GM12875 (cell line): ENCODE results near the gene SLC9A3.

Experiments used
- H3K4me3 ChIP-seq: one replicate; pipeline ENCODE4 v1.5.1; 2011; ENCODE audit warnings: low read depth, low read length, control low read depth
- TF ChIP-seq, protein P1 (sequence below): IDR thresholded peaks from 2 replicates; pipeline ENCODE4 v1.5.1; 2011; ENCODE audit warnings: low read depth, mild to moderate bottlenecking, control low read depth, inconsistent platforms, low read length, moderate library complexity, borderline replicate concordance; ENCODE audit not compliant: insufficient read depth

SLC9A3 gene

DNA sequence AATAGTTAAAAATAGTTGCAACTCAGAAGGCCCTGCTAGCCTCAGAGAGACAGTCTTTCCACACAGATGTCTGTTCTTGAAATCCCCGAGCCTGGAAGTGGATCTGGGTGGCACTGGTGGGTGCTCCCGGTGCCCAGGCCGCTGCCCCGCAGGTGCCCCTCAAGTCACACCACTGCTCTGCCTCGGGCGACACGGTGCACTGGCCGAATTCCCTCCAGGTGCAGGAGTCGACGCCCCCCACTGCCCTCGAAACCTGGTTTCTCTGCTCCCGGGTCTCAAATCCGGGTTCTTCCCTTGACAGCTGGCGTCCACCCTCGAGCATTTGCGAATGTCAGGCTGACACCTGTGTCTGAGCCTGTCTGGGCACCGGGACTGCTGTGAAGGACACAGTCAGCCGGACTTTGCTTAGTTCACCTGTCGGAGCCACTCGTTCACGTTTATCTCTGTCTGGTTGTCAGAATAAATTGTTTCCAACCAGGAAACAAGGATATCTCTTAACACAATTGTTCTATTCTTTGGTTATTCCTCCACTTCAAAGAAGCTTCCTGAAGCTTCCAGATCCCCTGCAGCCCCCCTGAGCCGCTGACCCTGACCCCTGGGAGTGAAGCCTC, 27.1 kb downstream of the SLC9A3 start:
- TF ChIP-seq, protein P1, sequence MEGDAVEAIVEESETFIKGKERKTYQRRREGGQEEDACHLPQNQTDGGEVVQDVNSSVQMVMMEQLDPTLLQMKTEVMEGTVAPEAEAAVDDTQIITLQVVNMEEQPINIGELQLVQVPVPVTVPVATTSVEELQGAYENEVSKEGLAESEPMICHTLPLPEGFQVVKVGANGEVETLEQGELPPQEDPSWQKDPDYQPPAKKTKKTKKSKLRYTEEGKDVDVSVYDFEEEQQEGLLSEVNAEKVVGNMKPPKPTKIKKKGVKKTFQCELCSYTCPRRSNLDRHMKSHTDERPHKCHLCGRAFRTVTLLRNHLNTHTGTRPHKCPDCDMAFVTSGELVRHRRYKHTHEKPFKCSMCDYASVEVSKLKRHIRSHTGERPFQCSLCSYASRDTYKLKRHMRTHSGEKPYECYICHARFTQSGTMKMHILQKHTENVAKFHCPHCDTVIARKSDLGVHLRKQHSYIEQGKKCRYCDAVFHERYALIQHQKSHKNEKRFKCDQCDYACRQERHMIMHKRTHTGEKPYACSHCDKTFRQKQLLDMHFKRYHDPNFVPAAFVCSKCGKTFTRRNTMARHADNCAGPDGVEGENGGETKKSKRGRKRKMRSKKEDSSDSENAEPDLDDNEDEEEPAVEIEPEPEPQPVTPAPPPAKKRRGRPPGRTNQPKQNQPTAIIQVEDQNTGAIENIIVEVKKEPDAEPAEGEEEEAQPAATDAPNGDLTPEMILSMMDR, result no peak
- H3K4me3 ChIP-seq, result no peak overlapping the region

DNA sequence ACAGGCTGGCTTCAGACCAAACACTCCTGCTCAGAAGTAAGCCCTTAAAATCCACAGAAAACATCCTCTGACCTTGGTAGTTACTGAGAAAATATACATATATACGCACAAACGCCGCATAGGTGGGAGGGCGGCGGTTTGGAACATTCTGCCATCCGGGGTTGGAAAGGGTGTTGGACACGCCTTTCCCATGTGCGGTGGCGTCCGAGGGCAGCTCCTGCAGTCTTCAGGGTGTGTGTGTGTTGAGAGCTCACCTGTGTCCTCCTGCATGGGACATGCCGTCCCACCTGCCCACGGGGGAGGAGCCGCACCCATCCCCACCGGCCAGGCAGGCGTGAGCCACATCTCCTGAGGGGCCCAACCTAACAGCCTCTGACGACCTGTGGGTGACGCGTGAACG, 28.2 kb downstream of the SLC9A3 start:
- H3K4me3 ChIP-seq, result no peak overlapping the region
- TF ChIP-seq, protein P1, result no peak

DNA sequence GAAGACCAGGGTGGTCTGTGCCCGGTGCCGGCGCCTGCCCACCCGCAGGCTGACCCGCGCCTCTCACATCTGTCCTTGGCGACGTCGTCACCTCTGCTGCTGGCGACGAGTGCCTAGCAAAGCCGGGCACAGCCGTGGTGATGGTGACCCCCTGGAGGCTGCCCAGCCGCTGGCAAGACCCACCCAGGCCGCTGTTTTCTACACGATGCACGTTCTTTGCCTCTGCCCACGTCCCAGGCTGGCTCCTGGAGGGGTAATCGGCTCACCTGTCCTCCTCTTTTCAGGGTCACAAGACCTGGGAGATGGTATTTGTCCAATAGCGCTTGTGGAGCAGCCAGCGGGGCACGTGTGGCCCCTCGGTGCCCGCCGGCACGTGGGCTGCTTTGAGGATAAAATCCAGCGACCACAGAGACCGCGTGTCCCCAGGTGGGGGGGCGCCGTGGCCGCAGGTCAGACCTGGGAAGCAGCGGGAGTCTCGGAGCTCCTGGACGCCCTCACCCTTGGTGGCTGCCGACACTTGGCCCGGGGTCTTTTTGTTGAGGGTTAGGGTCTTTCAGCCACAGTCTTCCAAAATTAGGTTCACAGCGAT, 29.5 kb downstream of the SLC9A3 start:
- H3K4me3 ChIP-seq, result no peak overlapping the region
- TF ChIP-seq, protein P1, result no peak

DNA sequence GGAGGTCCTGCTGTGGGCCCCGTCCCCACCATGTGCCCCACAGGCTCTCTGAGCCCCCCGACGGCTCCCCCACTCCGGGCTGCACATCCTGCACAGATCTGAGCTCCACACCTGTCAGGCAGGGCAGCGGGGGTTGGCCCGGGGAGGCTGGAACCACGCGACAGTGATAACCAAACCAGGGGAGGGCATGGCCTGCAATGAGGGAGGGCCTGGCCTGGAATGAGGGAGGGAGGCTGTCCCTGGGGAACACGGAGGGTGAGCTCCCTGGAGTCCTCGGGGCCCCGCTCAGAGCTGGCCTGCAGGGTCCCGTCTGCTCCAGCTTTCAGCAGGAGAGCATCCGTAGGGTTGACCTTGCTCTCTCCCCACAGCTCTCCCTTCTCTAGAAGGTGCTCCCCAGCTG, 30.5 kb downstream of the SLC9A3 start:
- H3K4me3 ChIP-seq, result no peak overlapping the region
- TF ChIP-seq, protein P1, result no peak

DNA sequence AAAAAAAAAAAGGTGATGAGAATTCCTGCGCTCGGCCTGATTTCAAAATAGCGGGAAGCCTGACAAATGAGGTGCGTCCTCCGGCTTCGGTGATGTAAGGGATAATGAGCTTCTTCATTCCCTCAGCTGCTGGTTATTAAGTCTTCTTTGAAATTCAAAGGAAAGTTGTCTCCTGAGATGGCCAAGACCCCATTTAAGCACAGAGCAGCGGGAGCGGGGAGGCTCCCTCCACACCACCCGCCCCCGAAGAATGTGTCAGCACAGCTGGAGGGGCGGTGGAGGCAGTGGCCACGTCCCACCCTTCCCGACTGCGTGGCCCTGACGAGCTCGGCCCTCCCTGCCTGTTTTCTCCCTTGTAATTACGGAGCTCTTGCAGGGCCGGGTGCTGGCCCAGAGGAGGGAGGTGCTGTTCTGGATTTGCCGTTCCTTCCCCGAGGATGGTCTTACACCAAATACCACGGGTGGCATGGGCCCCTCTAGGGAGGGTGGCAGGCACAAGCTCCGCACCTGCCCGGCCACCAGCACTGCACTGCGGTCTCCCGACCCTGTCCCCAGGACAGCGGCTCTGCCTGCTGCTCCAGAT, 31.0 kb downstream of the SLC9A3 start:
- H3K4me3 ChIP-seq, result no peak overlapping the region
- TF ChIP-seq, protein P1, result no peak

DNA sequence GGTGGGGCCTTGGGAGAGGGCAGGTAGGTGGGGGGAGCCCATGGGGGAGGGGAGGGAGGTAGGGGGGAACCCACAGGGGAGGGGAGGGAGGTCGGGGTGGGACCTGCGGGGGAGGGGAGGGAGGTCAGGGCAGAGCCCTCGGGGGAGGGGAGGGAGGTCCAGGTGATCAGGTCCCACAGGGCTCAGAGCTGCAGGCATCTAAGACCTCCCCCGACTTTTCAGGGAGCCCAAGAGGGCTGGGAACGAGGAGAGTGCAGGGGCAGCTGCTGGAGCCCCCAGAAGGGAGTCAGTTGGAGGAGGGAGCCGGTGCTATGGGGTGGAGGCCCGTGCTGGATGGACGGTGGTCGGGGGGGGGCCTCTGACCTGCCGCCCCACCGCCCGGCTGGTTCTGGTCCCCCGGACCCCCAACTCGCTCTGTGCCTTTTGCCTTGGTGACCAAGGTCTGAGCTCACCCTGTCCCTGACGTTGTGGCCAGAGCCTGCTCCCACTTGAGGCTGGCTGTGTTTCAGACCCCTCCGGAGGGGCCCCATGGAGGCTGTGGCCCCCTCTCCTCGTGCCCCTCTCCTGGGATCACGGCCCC, 31.8 kb downstream of the SLC9A3 start:
- TF ChIP-seq, protein P1, result no peak

DNA sequence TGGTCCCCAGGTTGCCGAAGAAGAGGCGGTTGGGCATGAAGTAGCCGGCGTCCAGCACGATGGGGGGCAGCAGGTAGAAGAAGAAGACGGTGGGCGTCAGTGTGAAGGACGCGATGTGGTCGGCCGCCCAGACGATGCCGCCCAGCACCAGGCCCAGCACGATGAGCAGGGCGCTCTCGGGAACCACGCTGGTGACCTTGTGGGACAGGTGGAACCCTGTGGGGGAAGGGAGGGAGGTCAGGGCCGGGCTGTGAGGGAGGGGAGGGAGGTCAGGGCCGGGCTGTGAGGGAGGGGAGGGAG, 32.4 kb downstream of the SLC9A3 start:
- H3K4me3 ChIP-seq, result no peak overlapping the region
- TF ChIP-seq, protein P1, result no peak

More for the DNA sequence above, 31.8 kb downstream of the SLC9A3 start:
- no peak overlapping the region for H3K4me3 ChIP-seq
